GM21717 (cell line): ENCODE results near the gene PDZRN3.
A peak's percentile ranks its signal among the peaks of the same experiment; 100 is the strongest.

ENCODE experiments used
- ATAC-seq: cut with Tn5 transposase; IDR thresholded peaks from one replicate; pipeline ENCODE4 v1.9.1; 2021; ENCODE audit warnings: mild to moderate bottlenecking, moderate library complexity; ENCODE audit not compliant: unreplicated experiment

The PDZRN3 gene

GRCh38 chr3:73529308-73530021 lies 95.3 kb downstream of the PDZRN3 start:
- ATAC-seq = no peak

GRCh38 chr3:73525591-73525990 lies 99.2 kb downstream of the PDZRN3 start:
- ATAC-seq = no peak

GRCh38 chr3:73523661-73524060 lies 101.1 kb downstream of the PDZRN3 start:
- no peak for ATAC-seq

GRCh38 chr3:73521734-73522336 lies 102.9 kb downstream of the PDZRN3 start:
- no peak for ATAC-seq

- ATAC-seq = no peak
These were observed 103.7 kb downstream of the PDZRN3 start for GRCh38 chr3:73520931-73521461.

GRCh38 chr3:73516631-73517030 lies 108.1 kb downstream of the PDZRN3 start:
- ATAC-seq = no peak

- no peak for ATAC-seq
These were observed 111.5 kb downstream of the PDZRN3 start for GRCh38 chr3:73513260-73513659.

GRCh38 chr3:73511571-73512525 lies 112.9 kb downstream of the PDZRN3 start:
- no peak for ATAC-seq

- no peak for ATAC-seq
These were observed 114.0 kb downstream of the PDZRN3 start for GRCh38 chr3:73510784-73511183.

GRCh38 chr3:73510334-73510733 lies 114.4 kb downstream of the PDZRN3 start:
- no peak for ATAC-seq

- ATAC-seq = no peak
These were observed 114.9 kb downstream of the PDZRN3 start for GRCh38 chr3:73509816-73510215.

- no peak for ATAC-seq
These were observed 115.7 kb downstream of the PDZRN3 start for GRCh38 chr3:73509066-73509465.

- ATAC-seq = no peak
These were observed 116.3 kb downstream of the PDZRN3 start for GRCh38 chr3:73508330-73508954.

GRCh38 chr3:73504852-73505251 lies 119.9 kb downstream of the PDZRN3 start:
- ATAC-seq = no peak

GRCh38 chr3:73504239-73504638 lies 120.5 kb downstream of the PDZRN3 start:
- no peak for ATAC-seq

GRCh38 chr3:73503781-73504180 lies 121.0 kb downstream of the PDZRN3 start:
- peak; percentile 57 for ATAC-seq

- ATAC-seq = peak; percentile 48
These were observed 121.8 kb downstream of the PDZRN3 start for GRCh38 chr3:73502609-73503583.

- ATAC-seq = no peak
These were observed 124.4 kb downstream of the PDZRN3 start for GRCh38 chr3:73500321-73500720.

GRCh38 chr3:73499787-73500186 lies 125.0 kb downstream of the PDZRN3 start:
- peak; percentile 58 for ATAC-seq
